ENCODE results near the gene TRIP4. TPM values are rescaled to one million over a fixed set of nuclear protein-coding genes. Genes with fewer than 3 reads are reported as not detected.

The TRIP4 gene
- total and polyA plus RNA-seq, 9 of the 15 experiments (the other 6 are each of a cell fraction or from before 2014, with no cell fraction given): 7.6 to 23.3 (median 16.7) TPM

DNA sequence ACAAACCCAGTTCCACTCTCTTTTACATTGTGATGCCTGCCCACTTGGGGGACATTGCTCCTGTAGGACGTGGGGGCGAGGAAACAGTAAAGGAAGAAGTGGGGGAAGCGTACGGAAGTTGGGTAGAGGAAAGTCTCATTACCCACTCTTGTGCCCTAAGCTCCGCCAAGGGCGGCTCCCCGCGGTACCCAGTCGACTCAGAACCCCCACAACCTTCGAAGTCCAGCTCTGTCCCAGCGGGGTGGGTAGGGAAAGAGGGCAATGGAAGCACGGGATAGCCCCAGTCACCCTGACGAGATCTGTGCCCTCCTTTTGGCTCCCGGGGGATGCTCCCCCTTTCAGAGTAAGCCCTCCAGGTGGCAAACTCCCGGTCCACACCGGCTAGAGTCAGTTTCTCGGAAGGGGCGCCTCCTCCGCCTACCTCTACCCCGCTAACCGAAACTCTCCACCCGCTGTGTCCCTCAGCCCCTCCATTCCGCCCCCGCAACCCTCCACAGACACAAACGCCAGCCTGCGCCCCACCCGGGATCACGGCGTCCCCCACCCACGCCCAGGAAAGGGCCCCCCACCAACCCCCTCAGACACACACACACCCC is 32.2 kb upstream of the TRIP4 start:
- Histone ChIP-seq H3K9me1 (ENCODE audit: control insufficient read depth, insufficient read depth, low read length) (no peaks in the 10 kb centered on the region), H3K27me3 (ENCODE audit: control insufficient read depth in 2 of 2, insufficient read depth in 2 of 2, low read length in 2 of 2) (no peaks in the 10 kb centered on the region), H3K4me2 (ENCODE audit: insufficient read depth, low read length) (peak overlapping the region; percentile 88), H2AFZ (ENCODE audit: low read depth, low read length) (peak overlapping the region; percentile 77), H4K20me1 (replicated peaks; ENCODE audit: control insufficient read depth, insufficient read depth, low read length) (no peaks in the 10 kb centered on the region), H3K36me3 (ENCODE audit: control insufficient read depth, insufficient read depth, low read length) (peaks cover 12% of the 10 kb centered on the region; the same call in 2 of the 3 replicates), H3K9ac (ENCODE audit: insufficient read depth in 1 of 2, low read depth in 2 of 2, low read length in 2 of 2) (peak overlapping the region; percentile 80 to 95), H3K27ac (ENCODE audit: extremely low read depth, low read depth, low read length) (peak overlapping the region; percentile 77), H3K79me2 (ENCODE audit: control insufficient read depth, insufficient read depth, low read length) (peaks cover 26% of the 10 kb centered on the region), H3K4me3 (peak overlapping the region; percentile 82), H3K9me3 (replicated peaks; ENCODE audit: control insufficient read depth, insufficient read depth, low read depth, low read length) (no peaks in the 10 kb centered on the region), H3K4me1 (replicated peaks in 1 of 2; ENCODE audit: control insufficient read depth in 2 of 2, insufficient read depth in 2 of 2, low read length in 2 of 2) (peaks cover 7 to 13% of the 10 kb centered on the region in 2 experiments; a peak in 4 of 5 replicates)
- ATAC-seq: peak; percentile 57
- no peak for FAIRE-seq
- intact Hi-C loops (cut with micrococcal nuclease): no loop called here
- in situ Hi-C loops (cut with MboI): loop anchor here (10.0 kb wide), 1 partner anchor 151 kb away; no protein-coding TSS in a partner anchor
- peak in 3 of 4 experiments; percentile 25 to 62 (median 49) for DNase-seq (ENCODE audit: extremely low read depth in 1 of 4, low spot score in 3 of 4)
- 2% methylated on average over 19 of the region's 30 CpGs for WGBS (ENCODE audit: insufficient coverage, low coverage, missing lambda C conversion rate)
- ChIA-PET CTCF (ENCODE audit: low intra/inter-chr PET ratio) (interaction anchor here (0.6 to 2.0 kb wide), 4 partner anchors 138 to 298 kb away, joined by 3 to 22 read pairs (median 4); no protein-coding TSS in a partner anchor), POLR2A (interaction anchor here (0.5 to 2.2 kb wide), 6 partner anchors 8 to 904 kb away, joined by 3 to 9 read pairs (median 4); partner anchors contain the start of gene PPIB)
- BruUV-seq (replicated peaks): TSS peak; percentile 68
- peak; percentile 27; the same call in 1 of the 2 replicates for TF ChIP-seq SMARCA4 (IDR thresholded peaks at IDR 0.05)
- TF ChIP-seq, protein P1, sequence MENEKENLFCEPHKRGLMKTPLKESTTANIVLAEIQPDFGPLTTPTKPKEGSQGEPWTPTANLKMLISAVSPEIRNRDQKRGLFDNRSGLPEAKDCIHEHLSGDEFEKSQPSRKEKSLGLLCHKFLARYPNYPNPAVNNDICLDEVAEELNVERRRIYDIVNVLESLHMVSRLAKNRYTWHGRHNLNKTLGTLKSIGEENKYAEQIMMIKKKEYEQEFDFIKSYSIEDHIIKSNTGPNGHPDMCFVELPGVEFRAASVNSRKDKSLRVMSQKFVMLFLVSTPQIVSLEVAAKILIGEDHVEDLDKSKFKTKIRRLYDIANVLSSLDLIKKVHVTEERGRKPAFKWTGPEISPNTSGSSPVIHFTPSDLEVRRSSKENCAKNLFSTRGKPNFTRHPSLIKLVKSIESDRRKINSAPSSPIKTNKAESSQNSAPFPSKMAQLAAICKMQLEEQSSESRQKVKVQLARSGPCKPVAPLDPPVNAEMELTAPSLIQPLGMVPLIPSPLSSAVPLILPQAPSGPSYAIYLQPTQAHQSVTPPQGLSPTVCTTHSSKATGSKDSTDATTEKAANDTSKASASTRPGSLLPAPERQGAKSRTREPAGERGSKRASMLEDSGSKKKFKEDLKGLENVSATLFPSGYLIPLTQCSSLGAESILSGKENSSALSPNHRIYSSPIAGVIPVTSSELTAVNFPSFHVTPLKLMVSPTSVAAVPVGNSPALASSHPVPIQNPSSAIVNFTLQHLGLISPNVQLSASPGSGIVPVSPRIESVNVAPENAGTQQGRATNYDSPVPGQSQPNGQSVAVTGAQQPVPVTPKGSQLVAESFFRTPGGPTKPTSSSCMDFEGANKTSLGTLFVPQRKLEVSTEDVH (IDR thresholded peaks at IDR 0.05; ENCODE audit: low read depth, partially characterized antibody): no peak
- TF ChIP-seq EGR1 (conservative IDR thresholded peaks at IDR 0.05): peak; percentile 84
- TF ChIP-seq ZNF431 (CRISPR knock-in tag; IDR thresholded peaks at IDR 0.05): 0 out of 2 replicates have a peak, but pooled peaks have one; percentile 9
- TF ChIP-seq ZFX (CRISPR knock-in tag; IDR thresholded peaks at IDR 0.05): peak; percentile 25; the same call in 1 of the 2 replicates
- TF ChIP-seq SAFB (IDR thresholded peaks at IDR 0.05; ENCODE audit: borderline replicate concordance, low read depth, low read length): peak; percentile 44; the same call in 1 of the 2 replicates
- TF ChIP-seq PHB (CRISPR knock-in tag; IDR thresholded peaks at IDR 0.05): no peak
- peak in 1 of 2 experiments; percentile 16; a peak in 1 of 4 replicates for TF ChIP-seq SIN3A (IDR thresholded peaks at IDR 0.05; ENCODE audit: borderline replicate concordance in 2 of 2, control insufficient read depth in 1 of 2, low read depth in 2 of 2, low read length in 2 of 2)
- TF ChIP-seq ZNF41 (CRISPR knock-in tag; conservative IDR thresholded peaks at IDR 0.05): no peak
- TF ChIP-seq HNRNPLL (IDR thresholded peaks at IDR 0.05; ENCODE audit: low read depth, low read length, poor library complexity, severe bottlenecking): peak; percentile 48
- peak; percentile 31 for TF ChIP-seq SAP30 (IDR thresholded peaks at IDR 0.05; ENCODE audit: borderline replicate concordance, insufficient read depth, low read depth, low read length, poor library complexity, severe bottlenecking)

Measured in K562 (cell line).